H9 (cell line): ENCODE data around the gene IL12RB1. TPM values are rescaled to one million over a fixed set of nuclear protein-coding genes. Genes with fewer than 3 reads are reported as not detected.

ENCODE experiments used
- DNase-seq: peaks from one replicate; pipeline ENCODE4 v3.0.0-alpha.2; 2017
- H2AFZ ChIP-seq: one replicate; pipeline ENCODE4 v1.6.1; 2013; ENCODE audit warnings: mild to moderate bottlenecking, low read length, control low read depth, moderate library complexity
- H2AK5ac ChIP-seq: 2 replicates; pipeline ENCODE4 v1.6.1; 2013; ENCODE audit warnings: low read length, control low read depth, mixed read lengths; ENCODE audit not compliant: insufficient read length
- H2BK120ac ChIP-seq: one replicate; pipeline ENCODE4 v1.6.1; 2013; ENCODE audit warnings: low read depth, mild to moderate bottlenecking, low read length, control low read depth, inconsistent platforms; ENCODE audit not compliant: poor library complexity, severe bottlenecking
- H2BK12ac ChIP-seq: 2 replicates; pipeline ENCODE4 v1.6.1; 2013; ENCODE audit warnings: low read length, control low read depth, mixed read lengths, low read depth; ENCODE audit not compliant: insufficient read length
- H2BK15ac ChIP-seq: 2 replicates; pipeline ENCODE4 v1.6.1; 2013; ENCODE audit warnings: low read depth, low read length, control low read depth
- H2BK20ac ChIP-seq: one replicate; pipeline ENCODE4 v1.6.1; 2013; ENCODE audit warnings: low read depth, mild to moderate bottlenecking, low read length, control low read depth, inconsistent platforms; ENCODE audit not compliant: poor library complexity, severe bottlenecking
- H2BK5ac ChIP-seq: 2 replicates; pipeline ENCODE4 v1.6.1; 2013; ENCODE audit warnings: low read length, control low read depth, mixed read lengths; ENCODE audit not compliant: insufficient read length
- H3K14ac ChIP-seq: 2 replicates; pipeline ENCODE4 v1.6.1; 2013; ENCODE audit warnings: low read length, control low read depth; ENCODE audit not compliant: insufficient read depth
- H3K18ac ChIP-seq: 2 replicates; pipeline ENCODE4 v1.6.1; 2013; ENCODE audit warnings: low read depth, mild to moderate bottlenecking, mixed read lengths, low read length, control low read depth; ENCODE audit not compliant: insufficient read length
- H3K23ac ChIP-seq: 2 replicates; pipeline ENCODE4 v1.6.1; 2013; ENCODE audit warnings: low read length, control low read depth, mixed read lengths, low read depth; ENCODE audit not compliant: insufficient read length
- H3K23me2 ChIP-seq: 2 replicates; pipeline ENCODE4 v1.6.1; 2013; ENCODE audit warnings: low read depth, mild to moderate bottlenecking, mixed read lengths, low read length, control low read depth; ENCODE audit not compliant: insufficient read length, poor library complexity, severe bottlenecking
- H3K27ac ChIP-seq: 2 replicates; pipeline ENCODE4 v1.5.1; 2013; ENCODE audit warnings: low read length, control low read depth, mixed read lengths, low read depth; ENCODE audit not compliant: insufficient read length
- H3K27me3 ChIP-seq: 2 replicates; pipeline ENCODE4 v1.6.1; 2013; ENCODE audit warnings: low read length, control low read depth, inconsistent platforms; ENCODE audit not compliant: insufficient read depth
- H3K4ac ChIP-seq: 2 replicates; pipeline ENCODE4 v1.6.1; 2013; ENCODE audit warnings: low read depth, mild to moderate bottlenecking, control low read depth, inconsistent platforms, low read length, moderate library complexity
- H3K4me1 ChIP-seq: 2 replicates; pipeline ENCODE4 v1.6.1; 2013; ENCODE audit warnings: low read length, control low read depth, inconsistent platforms; ENCODE audit not compliant: insufficient read depth
- H3K4me2 ChIP-seq: 2 replicates; pipeline ENCODE4 v1.6.1; 2013; ENCODE audit warnings: low read length, control low read depth, mixed read lengths; ENCODE audit not compliant: insufficient read length, insufficient read depth
- H3K56ac ChIP-seq: 2 replicates; pipeline ENCODE4 v1.6.1; 2013; ENCODE audit warnings: low read depth, mild to moderate bottlenecking, mixed read lengths, low read length, control low read depth; ENCODE audit not compliant: insufficient read length
- H3K79me1 ChIP-seq: 2 replicates; pipeline ENCODE4 v1.6.1; 2013; ENCODE audit warnings: low read depth, mild to moderate bottlenecking, moderate library complexity, low read length, control low read depth, inconsistent platforms; ENCODE audit not compliant: insufficient read depth, poor library complexity, severe bottlenecking
- H3K79me2 ChIP-seq: 2 replicates; pipeline ENCODE4 v1.6.1; 2013; ENCODE audit warnings: low read length, control low read depth, inconsistent platforms; ENCODE audit not compliant: insufficient read depth
- H3K9ac ChIP-seq: 2 replicates; pipeline ENCODE4 v1.6.1; 2013; ENCODE audit warnings: low read length, control low read depth, mixed read lengths; ENCODE audit not compliant: insufficient read length; ENCODE audit errors: extremely low read depth
- H3K9me3 ChIP-seq: one replicate; pipeline ENCODE4 v1.6.1; 2013; ENCODE audit warnings: low read depth, low read length, inconsistent platforms; ENCODE audit not compliant: control insufficient read depth
- H3T11ph ChIP-seq: one replicate; pipeline ENCODE4 v1.6.1; 2013; ENCODE audit warnings: mild to moderate bottlenecking, low read length, control low read depth, inconsistent platforms
- H4K20me1 ChIP-seq: one replicate; pipeline ENCODE4 v1.6.1; 2013; ENCODE audit not compliant: control insufficient read depth, insufficient read length, insufficient read depth
- H4K5ac ChIP-seq: 2 replicates; pipeline ENCODE4 v1.6.1; 2013; ENCODE audit warnings: low read depth, mild to moderate bottlenecking, mixed read lengths, low read length, control low read depth; ENCODE audit not compliant: insufficient read length
- H4K8ac ChIP-seq: replicated peaks from 2 replicates; pipeline ENCODE4 v1.6.1; 2013; ENCODE audit warnings: low read length, control low read depth, mixed read lengths, low read depth; ENCODE audit not compliant: insufficient read length
- H4K91ac ChIP-seq: 2 replicates; pipeline ENCODE4 v1.6.1; 2013; ENCODE audit warnings: low read depth, mild to moderate bottlenecking, moderate library complexity, mixed read lengths, low read length, control low read depth; ENCODE audit not compliant: insufficient read length
- H3K27ac Mint-ChIP-seq, 3 experiments: 2 replicates in 2 of 3; 3 replicates in 1 of 3; pipeline ENCODE4 v1.8.0; 2020 to 2021; ENCODE audit warnings: mixed read lengths in 3 of 3, mild to moderate bottlenecking in 1 of 3, moderate library complexity in 1 of 3
- H3K27me3 Mint-ChIP-seq: 2 replicates; pipeline ENCODE4 v1.8.0; 2021; ENCODE audit warnings: low read depth, mild to moderate bottlenecking, moderate library complexity, mixed read lengths
- H3K36me3 Mint-ChIP-seq, 3 experiments: 2 replicates in 2 of 3; 3 replicates in 1 of 3; pipeline ENCODE4 v1.8.0; 2020 to 2021; ENCODE audit warnings: low read depth in 3 of 3, mixed read lengths in 3 of 3; ENCODE audit not compliant: insufficient read depth in 1 of 3
- H3K4me1 Mint-ChIP-seq, 2 experiments: 2 replicates each; pipeline ENCODE4 v1.8.0; 2020; ENCODE audit warnings: mixed read lengths in 2 of 2
- H3K4me3 Mint-ChIP-seq, 2 experiments: 2 replicates in 1 of 2; 3 replicates in 1 of 2; pipeline ENCODE4 v1.8.0; 2020 to 2021; ENCODE audit warnings: mild to moderate bottlenecking in 2 of 2, mixed read lengths in 2 of 2, moderate library complexity in 1 of 2
- H3K9me3 Mint-ChIP-seq, 2 experiments: 2 replicates in 1 of 2; 3 replicates in 1 of 2; pipeline ENCODE4 v1.8.0; 2020; ENCODE audit warnings: mild to moderate bottlenecking in 2 of 2, mixed read lengths in 2 of 2, moderate library complexity in 1 of 2
- WGBS: extraction: QIAGEN DNeasy Blood & Tissue Kit; methylation state at CpG from one replicate; pipeline ENCODE4 v1.1.7; 2013; ENCODE audit warnings: missing lambda C conversion rate, low lambda C conversion rate, mixed read lengths; ENCODE audit not compliant: insufficient read length; ENCODE audit errors: extremely low coverage; 5-methylcytosine and 5-hydroxymethylcytosine counted together
- total RNA-seq: library from RNA; stranded (reverse); gene quantifications from 2 replicates; pipeline ENCODE4 v1.2.1, GENCODE V29; 2021
- TF ChIP-seq, protein P1 (sequence below): fragments of 200-600 bp; sonication (generic); conservative IDR thresholded peaks from 3 replicates; pipeline ENCODE4 v1.8.0; 2021; ENCODE audit warnings: antibody characterized with exemption, mild to moderate bottlenecking

Gene IL12RB1
- total RNA-seq, 1 experiment from 2014 or later: not detected

DNA sequence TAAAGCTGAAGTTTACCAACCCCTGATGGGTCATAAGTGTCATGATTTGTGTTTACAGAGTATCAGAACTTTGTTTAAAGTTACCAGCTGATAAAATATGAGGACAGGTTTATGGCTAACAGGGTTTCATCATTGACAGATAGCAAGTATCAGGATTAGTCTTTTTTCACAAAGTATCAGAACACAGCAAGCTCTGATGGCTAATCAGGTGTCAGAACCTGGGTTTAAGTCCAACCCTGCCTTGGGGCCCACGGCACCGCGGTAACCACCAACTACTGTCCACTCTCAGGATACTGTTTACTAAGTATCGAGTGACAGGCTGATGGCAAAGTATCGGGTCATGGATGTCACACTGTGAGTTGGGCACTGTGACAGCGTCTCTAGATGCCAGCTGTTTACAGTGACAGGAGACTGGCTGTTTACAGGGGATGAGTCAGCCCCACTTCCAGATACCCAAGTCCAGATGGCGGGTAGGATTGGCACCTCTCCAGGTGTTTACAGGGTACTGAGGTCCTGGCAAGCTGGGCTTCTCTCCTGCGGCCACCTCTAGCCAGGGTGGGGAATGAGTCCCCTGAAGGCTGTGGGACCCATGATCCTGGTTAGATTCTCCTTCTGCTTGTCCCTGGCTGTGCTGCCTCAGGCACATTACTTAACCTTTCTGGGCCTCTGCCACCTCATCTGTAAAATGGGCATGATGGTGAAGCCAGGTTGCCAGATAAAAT is 57.0 kb downstream of the IL12RB1 start:
- Histone ChIP-seq H3K27ac (no peak overlapping the region), H3K79me2 (no peaks in the 10 kb centered on the region)
- WGBS: no CpG with 5 or more reads among the region's 8 CpGs

More for the DNA sequence above, 57.0 kb downstream of the IL12RB1 start:
- Histone ChIP-seq H3K18ac (no peak overlapping the region), H3T11ph (no peak overlapping the region), H2BK15ac (no peak overlapping the region), H3K56ac (no peak overlapping the region), H2BK12ac (no peak overlapping the region), H3K79me1 (no peaks in the 10 kb centered on the region), H2BK20ac (no peak overlapping the region), H2AK5ac (no peak overlapping the region), H2BK120ac (no peak overlapping the region), H2AFZ (no peak overlapping the region), H4K91ac (no peak overlapping the region), H3K27me3 (no peaks in the 10 kb centered on the region), H4K8ac (no peak overlapping the region), H3K23ac (no peak overlapping the region), H3K9ac (no peak overlapping the region), H3K23me2 (no peaks in the 10 kb centered on the region), H3K4me1 (no peaks in the 10 kb centered on the region), H3K9me3 (no peaks in the 10 kb centered on the region), H4K20me1 (no peaks in the 10 kb centered on the region), H3K14ac (no peak overlapping the region), H3K4me2 (no peak overlapping the region), H3K4ac (no peak overlapping the region), H2BK5ac (no peak overlapping the region), H4K5ac (no peak overlapping the region)
- H3K27me3 Mint-ChIP-seq: peaks cover 9% of the 10 kb centered on the region
- TF ChIP-seq, protein P1, sequence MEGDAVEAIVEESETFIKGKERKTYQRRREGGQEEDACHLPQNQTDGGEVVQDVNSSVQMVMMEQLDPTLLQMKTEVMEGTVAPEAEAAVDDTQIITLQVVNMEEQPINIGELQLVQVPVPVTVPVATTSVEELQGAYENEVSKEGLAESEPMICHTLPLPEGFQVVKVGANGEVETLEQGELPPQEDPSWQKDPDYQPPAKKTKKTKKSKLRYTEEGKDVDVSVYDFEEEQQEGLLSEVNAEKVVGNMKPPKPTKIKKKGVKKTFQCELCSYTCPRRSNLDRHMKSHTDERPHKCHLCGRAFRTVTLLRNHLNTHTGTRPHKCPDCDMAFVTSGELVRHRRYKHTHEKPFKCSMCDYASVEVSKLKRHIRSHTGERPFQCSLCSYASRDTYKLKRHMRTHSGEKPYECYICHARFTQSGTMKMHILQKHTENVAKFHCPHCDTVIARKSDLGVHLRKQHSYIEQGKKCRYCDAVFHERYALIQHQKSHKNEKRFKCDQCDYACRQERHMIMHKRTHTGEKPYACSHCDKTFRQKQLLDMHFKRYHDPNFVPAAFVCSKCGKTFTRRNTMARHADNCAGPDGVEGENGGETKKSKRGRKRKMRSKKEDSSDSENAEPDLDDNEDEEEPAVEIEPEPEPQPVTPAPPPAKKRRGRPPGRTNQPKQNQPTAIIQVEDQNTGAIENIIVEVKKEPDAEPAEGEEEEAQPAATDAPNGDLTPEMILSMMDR: no peak
- H3K27ac Mint-ChIP-seq: peak overlapping the region in 1 of 3 experiments; percentile 52; a peak in 1 of 7 replicates
- H3K9me3 Mint-ChIP-seq: no peaks in the 10 kb centered on the region; a peak in 1 of 5 replicates
- no peak overlapping the region for H3K4me3 Mint-ChIP-seq
- DNase-seq: no peak
- no peaks in the 10 kb centered on the region for H3K4me1 Mint-ChIP-seq
- H3K36me3 Mint-ChIP-seq: no peaks in the 10 kb centered on the region
